ENCODE measurements around the gene RAVER1. TPM values are rescaled to one million over a fixed set of nuclear protein-coding genes. Genes with fewer than 3 reads are reported as not detected.

RAVER1 gene
- total RNA-seq, 1 experiment from 2014 or later, result 7.1 TPM

DNA sequence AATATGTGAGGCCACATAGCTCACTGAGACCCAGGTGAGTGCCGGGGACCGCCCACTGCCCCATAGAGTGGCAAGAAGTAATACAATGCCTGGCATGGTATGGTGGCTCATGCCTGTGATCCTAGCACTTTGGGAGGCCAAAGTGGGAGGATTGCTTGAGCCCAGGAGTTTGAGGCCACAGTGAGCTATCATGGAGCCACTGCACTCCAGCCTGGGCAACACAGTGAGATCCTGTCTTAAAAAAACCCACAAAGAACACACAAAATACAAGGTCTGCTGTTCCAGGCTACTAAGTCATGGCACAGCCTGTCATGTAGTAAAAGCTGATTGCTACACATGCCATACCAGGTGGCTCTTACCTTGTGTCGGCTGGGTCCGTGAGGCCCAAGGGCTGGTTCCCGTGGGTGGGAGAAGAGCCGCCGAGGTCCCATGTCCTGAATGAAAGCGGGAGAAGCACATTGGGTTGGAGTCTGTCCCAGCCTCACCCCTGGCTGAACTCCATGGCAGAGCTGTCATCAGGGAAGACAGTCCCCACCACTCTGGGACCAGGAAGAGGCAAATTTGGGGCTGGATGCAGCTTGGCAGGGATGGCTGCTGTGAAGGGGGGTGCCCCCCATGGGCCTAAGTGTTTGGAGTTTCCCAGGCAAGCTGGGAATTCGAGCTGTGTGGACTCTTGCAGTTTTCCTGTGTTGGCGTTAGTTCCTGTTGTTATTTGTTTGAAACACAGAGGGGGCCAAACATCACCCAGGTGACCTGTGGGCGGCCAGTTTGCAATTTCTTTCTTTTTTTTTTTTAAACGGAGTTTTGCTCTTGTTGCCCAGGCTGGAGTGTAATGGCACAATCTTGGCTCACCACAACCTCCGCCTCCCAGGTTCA, 14.3 kb downstream of the RAVER1 start:
- no peak for DNase-seq (ENCODE audit: low spot score)

DNA sequence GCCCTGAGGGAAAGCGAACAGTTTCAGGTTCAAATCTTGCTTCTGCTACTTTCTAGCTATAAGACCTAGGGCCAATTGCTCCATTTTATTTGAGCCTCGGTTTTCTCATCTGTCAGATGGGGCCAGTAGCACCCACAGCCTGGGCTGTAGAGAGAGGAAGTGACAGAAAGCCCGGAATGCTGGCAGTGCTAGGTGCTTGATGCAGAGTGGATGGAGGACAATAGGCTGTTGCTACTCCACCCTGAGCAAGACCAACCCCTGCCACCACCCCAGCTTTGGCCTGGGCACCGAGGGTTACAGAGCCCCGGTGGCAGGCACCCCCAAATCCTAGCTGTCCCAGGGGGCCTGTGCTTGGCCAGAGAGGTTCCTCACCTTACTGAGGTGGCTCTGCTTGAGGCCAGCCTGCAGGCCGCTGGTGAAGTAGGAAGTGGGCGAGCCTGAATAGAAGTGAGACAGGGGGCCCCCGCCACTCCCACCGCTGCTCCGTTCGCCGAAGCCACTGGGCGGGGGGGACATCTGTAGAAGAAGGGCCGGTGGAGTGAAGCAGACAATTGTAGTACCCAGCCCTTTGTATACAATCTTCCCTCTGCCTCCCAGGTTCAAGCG, 15.4 kb downstream of the RAVER1 start:
- no peak for DNase-seq (ENCODE audit: low spot score)

DNA sequence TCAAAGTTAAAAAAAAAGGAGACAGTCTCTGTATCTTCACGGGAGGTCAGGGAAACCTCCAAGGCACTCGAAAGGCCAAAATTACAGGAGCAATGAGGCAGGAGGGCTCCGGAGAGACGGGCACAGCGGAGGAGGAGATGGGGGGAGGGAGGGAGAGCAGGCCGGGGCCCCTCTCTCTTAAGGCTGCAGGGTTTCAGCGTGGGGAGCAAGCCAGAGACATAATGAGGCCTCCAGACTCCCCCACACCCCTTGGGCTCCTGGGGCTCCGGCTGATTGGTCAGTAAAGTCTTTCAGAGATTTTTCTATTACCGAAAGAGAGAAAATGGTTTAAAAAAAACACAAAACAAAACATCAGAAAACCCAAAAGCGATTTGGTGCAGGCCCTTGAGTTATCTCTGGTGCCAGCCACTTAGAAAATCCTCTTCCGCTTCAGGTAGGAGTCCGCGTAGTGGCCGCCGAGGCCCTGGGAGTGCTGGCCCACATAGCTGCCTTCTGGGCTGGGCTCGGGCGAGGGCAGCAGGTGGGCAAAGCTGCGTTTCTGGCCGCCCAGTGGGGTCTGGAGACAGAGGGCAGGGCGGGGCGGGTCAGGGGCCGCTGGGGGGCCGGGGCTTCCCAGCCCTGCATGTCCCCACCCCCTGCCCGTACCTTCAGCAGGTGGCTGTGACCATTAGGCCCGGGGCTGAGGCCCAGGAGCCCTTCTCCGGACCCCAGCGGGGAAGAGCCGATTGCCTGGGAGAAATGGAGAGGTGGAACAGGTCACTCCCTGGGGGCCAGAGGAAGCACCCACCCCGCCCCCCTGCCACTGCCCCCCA, 16.1 kb downstream of the RAVER1 start:
- DNase-seq (ENCODE audit: low spot score), result no peak

DNA sequence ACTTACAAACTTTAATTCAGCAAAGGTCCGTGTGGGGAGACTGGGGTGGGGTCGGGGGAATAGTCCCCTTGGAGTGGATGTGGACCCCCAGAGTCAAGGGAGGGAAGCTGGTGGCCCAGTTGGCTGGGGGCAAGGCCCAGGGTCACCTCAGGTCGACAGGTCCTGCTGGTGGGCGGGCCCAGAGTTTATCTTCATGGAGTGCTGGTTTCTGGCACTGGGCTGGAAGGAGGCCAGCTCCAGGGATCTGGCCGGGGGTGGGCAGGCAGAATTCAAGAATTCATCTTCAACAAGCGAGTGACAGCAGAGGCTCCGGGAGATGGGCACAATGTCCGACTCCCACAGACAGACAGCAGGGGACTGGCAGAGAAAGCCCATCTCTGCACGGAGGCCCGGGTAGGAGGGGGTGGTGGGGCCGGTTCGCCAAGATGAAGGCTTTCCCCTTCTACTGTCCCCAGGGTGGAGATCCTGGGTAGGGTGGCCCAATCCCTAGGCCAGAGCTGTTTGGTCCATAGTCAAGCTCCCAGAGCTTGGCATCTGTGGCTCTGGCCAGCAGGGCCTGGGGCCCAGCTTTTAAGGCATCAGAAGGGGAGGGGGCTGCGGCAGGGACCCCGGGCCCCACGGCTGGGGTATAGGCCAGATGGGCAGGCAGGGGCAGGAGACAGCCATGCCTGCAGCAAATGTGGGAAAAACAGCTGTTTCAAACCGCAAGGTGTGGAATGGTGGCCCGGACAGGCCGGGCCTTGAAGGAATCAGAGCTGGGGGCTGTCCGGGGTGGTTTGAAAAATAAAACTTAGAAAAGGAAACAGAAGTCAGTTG, 16.9 kb downstream of the RAVER1 start:
- no peak for DNase-seq (ENCODE audit: low spot score)

DNA sequence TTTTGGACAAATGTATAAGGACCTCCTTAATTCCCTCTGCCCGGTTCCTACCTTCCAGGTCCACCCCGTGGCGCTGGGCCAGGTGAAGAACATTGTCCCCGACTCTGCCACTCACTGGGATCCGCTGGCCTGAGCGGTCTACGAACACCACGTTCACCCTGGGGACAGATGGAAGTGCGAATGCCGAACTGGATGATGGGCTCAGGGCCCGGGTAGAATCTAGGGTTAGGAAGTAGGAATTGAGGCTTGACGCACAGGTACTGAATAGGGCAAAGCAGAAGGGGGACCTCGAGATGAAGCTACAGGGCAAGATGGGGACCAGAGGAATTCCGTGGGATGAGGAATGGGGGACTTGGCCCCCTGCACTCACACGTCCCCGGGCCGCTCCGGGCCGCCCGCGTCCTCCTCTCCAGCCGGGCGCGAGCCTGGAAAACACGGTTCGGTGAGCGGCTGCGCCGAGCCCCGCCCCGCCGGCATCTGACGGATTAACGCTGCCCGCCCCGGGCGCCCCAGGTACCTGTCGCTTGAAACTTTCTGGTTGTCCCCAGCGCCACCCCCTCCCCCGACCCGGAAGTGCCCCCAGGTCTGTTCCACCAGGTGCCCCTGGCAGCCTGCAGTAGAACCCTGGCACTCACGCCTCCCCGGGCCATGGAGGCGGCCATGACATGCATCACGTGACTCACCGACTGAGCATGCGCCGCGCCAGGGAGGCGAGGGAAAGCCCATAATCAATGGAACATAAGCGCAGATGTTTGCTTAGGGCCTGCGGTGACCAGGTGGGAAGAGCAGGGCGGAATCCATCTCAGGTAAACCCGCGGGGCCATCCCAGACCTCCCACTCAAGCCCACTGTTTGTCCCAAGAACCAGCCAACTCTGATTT, 17.8 kb downstream of the RAVER1 start, which contains the start of gene FDX2:
Gene FDX2, minus strand, starts transcription at position 681 of the 880 bp plus-strand sequence. Its CDS starts 19 bp downstream, at position 662.
- peak; percentile 76 for DNase-seq (ENCODE audit: low spot score)

DNA sequence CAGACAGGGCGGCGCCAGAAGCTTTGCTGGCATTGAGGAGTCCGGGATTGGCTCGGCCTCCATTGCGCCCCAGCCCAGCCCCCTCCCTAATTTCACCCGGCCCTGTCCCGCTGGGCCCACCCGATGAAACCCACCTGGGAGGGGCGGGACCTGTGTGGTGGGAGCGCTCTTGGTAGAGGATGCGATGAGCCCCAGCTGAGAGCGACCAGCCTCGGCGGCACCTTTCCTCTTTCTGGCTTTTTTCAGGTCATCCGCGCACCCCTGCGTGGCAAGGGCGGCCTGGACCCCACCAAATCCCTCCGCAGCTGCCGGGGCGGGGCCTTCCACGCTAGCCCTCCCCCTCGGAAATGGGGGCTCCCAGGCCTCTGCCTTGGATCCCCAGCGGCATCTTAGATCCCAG, 23.9 kb downstream of the RAVER1 start, which contains the start of gene ZGLP1:
Gene ZGLP1, minus strand, starts transcription at position 393 of the 400 bp plus-strand sequence.
- no peak for DNase-seq (ENCODE audit: low spot score)

DNA sequence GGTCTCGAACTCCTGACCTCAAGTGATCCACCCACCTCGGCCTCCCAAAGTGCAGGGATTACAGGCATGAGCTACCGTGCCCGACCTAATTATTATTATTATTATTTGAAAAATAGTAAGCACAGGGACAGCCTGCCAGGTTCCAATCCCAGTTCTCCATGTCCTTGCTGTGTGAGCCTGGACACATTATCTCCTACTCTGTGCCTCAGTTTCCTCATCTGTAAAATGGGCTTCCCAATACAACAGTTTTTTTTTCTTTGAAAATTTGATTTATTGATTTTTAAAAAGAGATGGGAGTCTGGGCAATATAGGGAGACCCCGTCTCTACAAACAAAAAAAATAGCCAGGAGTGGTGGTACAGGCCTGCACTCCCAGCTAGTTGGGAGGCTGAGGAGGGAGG, 27.0 kb downstream of the RAVER1 start:
- DNase-seq (ENCODE audit: low spot score), result no peak

DNA sequence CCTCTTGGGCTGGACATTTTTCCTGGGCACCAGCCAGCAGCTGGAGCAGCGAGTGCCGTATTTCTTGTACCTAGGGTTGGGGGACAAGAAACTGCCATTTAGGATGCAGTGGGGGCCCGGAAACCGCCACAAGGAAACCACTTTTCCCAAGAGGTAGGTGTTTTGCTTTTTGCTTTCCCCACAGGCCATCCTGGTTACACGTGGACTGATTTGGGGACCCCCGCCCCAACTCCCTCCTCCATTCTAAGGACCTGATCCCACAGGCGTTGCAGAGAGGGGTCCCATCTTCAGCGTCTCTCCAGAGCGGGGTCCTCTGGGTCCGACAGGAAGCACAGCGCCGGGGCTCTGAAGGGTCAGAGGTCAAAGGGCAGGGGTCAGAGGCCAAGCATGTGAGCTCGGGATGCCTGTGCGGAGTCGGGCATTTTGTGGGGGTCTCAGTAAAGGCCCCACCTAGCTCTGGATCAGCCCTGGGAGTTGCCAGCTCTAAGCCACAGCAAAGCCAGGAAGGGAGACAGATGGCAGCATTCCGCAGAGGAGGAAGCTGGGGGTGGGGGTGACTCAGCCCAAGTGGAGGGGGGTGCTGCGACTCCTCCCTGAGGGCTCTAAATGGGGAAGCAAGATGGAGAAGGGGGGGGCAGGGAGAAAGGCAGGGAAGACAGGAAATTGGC, 28.1 kb downstream of the RAVER1 start:
- DNase-seq (ENCODE audit: low spot score), result no peak

DNA sequence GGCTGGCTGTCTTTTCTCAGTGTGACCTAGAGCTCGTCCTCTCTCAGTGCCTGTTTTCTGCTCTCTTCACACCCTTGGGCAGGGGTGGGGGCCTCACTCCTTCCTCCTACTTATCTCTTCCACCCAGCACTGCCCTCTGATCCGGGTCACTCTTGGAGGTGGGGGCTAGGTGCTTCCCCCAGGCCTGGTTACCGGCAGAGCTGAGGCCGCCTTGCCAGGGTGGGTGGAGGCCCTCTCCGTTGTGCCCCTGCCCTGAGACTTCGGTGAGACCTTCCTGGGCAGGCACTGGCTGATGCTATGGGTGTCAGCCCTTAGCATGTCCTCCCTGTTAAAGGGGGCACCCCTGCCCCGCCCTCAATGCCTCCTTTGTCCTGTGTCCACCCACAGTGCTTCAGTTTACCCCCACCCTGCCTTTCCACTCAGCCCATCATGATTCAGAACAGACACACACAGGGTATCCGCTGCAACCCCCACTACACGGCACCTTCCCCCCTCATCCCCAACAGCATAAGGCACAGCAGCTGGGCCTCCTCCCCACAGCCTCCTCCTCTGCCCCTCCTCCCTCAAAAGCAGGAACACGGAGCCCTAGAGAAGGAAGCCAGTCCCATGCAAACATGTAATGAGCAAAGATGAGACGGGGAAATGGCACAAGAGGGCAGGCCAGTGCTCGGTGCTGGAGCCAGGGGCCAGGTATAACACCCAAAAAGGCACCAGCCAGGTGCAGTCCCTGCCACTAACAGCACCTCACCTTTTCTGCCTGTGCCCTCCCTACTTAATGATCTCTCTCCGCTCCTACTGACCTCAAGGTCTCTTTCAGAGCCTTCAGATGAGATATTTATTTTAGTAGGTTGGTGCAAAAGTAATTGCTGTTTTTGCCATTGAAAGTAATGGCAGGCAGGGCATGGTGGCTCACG, 33.5 kb downstream of the RAVER1 start:
- DNase-seq (ENCODE audit: low spot score), result no peak

DNA sequence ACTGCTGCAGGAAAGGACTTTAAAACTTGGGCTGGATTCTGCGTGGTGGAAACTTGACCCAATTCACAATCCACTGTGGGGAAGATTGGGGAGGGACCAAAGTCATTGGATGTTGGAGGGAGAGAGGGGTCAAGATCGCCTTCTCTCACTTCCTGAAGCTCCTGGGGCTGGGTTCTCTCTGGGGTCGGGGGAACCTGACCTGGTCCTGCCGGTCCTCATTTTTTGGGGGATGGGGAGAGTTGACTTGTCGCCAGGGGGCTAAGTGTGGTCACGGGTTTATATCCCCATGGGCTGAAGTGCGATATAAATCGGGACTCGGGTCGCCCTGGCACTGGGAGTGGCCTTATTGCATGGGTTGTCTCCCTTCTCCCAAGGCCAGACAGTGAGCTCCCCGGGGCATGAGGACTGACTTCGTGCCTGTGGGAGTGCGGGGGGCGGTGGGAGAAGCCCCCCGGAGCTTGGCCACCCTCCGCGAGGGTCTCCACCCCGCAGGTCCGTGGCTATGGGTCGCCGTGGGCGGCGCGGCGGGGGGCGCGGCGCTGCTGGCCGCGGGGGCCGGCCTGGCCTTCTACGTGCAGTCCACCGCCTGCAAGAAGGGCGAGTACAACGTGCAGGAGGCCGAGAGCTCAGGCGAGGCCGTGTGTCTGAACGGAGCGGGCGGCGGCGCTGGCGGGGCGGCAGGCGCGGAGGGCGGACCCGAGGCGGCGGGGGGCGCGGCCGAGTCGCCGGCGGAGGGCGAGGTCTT, 37.3 kb downstream of the RAVER1 start:
- DNase-seq (ENCODE audit: low spot score), result no peak

DNA sequence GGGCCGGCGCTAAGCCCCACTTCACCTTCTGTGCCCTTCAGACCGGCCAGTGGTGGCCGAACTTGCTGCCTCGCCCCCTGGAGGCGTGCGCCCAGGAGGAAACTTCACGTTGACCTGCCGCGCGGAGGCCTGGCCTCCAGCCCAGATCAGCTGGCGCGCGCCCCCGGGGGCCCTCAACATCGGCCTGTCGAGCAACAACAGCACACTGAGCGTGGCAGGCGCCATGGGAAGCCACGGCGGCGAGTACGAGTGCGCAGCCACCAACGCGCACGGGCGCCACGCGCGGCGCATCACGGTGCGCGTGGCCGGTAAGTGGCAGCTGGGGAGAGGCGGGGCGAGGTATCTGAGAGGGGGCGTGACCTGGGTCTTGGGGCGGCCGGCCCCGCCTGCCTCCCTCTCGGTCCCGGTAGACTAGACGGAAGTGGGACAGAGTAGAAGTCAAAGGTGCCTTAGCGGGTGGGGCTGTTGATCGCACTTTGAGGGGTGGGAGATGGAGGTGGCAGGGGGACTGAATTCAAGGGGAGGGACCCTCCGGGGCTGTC, 38.0 kb downstream of the RAVER1 start:
- DNase-seq (ENCODE audit: low spot score), result no peak

DNA sequence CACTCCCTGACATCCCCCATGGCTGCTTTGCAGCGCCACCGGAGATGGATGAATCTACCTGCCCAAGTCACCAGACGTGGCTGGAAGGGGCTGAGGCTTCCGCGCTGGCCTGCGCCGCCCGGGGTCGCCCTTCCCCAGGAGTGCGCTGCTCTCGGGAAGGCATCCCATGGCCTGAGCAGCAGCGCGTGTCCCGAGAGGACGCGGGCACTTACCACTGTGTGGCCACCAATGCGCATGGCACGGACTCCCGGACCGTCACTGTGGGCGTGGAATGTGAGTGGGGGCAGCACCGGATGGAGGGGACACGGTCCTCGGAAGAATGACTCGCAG, 39.0 kb downstream of the RAVER1 start:
- no peak for DNase-seq (ENCODE audit: low spot score)

DNA sequence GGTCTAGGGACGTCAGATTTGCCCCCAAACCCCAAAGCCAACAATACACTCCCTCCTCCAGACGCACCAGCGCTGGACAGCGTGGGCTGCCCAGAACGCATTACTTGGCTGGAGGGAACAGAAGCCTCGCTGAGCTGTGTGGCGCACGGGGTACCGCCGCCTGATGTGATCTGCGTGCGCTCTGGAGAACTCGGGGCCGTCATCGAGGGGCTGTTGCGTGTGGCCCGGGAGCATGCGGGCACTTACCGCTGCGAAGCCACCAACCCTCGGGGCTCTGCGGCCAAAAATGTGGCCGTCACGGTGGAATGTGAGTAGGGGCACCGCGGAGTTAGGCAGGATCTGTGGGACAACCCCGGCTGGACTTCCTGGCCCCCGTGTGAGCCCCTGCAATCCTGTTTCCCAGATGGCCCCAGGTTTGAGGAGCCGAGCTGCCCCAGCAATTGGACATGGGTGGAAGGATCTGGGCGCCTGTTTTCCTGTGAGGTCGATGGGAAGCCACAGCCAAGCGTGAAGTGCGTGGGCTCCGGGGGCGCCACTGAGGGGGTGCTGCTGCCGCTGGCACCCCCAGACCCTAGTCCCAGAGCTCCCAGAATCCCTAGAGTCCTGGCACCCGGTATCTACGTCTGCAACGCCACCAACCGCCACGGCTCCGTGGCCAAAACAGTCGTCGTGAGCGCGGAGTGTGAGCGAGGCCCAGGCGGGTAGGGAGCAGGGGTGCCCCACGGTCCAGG, 39.5 kb downstream of the RAVER1 start:
- no peak for DNase-seq (ENCODE audit: low spot score)

DNA sequence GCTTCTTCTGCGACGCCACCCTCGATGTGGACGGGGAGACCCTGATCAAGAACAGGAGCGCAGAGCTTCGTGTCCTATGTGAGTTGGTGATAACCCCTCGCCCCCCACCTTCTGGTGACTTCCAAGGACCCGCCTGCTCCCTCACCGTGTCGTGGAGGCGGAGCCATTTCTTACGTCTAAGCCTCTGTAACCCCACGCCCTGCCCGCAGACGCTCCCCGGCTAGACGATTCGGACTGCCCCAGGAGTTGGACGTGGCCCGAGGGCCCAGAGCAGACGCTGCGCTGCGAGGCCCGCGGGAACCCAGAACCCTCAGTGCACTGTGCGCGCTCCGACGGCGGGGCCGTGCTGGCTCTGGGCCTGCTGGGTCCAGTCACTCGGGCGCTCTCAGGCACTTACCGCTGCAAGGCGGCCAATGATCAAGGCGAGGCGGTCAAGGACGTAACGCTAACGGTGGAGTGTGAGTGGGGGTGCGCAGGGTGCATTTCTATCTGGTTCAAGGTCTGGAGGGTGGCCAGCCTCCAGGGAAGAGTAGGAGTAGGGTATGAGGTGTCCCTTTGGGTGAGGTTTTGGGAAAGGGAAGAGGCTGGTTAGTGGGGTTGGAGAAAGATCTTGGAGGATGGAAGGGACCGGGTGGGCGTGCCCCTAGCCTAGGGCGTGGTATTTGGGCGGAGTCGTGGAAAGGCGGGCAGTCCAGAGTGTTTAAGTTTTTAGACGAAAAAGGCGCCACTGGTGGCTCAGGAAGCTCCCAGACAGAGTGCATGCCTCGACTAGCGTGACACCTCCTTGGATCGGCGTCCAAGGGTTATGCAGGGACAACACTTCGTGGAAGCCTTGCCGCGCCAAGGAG, 40.3 kb downstream of the RAVER1 start:
- no peak for DNase-seq (ENCODE audit: low spot score)

DNA sequence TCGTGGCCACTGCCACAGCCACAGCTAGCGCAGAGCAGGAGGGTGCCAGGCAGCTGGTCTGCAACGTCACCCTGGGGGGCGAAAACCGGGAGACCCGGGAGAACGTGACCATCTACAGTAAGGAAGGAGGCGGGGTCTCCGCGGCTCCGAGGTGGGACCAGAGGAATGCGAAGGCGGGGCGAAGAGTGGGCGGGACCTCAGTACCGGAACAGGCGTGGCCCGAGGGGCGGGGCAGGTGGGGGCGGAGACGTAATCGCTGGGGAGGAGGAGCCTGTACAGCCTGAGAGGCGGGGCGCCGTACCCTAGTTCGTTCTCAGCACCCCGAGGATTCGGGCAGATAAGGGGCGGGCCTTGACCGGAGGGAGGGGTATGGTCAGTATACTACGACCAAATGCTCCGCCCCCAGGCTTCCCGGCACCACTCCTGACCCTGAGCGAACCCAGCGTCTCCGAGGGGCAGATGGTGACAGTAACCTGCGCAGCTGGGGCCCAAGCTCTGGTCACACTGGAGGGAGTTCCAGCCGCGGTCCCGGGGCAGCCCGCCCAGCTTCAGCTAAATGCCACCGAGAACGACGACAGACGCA, 41.0 kb downstream of the RAVER1 start:
- DNase-seq (ENCODE audit: low spot score), result no peak

Measured in H4 (cell line).